Stomach (tissue), 4 donors: Measurements from ENCODE around the gene SDSL.

Experiments
- POLR2A ChIP-seq, 4 donors: fragments of 450-650 bp; IDR thresholded peaks; one replicate each; pipeline ENCODE4 v1.6.1; 2016; ENCODE audit warnings: antibody characterized with exemption in 4 of 4, control low read depth in 2 of 4, mild to moderate bottlenecking in 1 of 4, moderate library complexity in 1 of 4
- POLR2AphosphoS5 ChIP-seq, 3 donors: sonication (generic); formaldehyde crosslinking; IDR thresholded peaks; one replicate each; pipeline ENCODE4 v1.6.1; 2016; ENCODE audit warnings: antibody characterized with exemption in 3 of 3
- TF ChIP-seq, protein P1 (sequence below), 7 experiments: fragments of 450-650 bp in 4 of 7; fragments of 200-600 bp in 3 of 7; sonication (generic) in 3 of 7; IDR thresholded peaks; one replicate each; pipeline ENCODE4 v1.5.1; 2016 to 2019; ENCODE audit warnings: antibody characterized with exemption in 7 of 7, control low read depth in 2 of 7, mild to moderate bottlenecking in 1 of 7

DNA sequence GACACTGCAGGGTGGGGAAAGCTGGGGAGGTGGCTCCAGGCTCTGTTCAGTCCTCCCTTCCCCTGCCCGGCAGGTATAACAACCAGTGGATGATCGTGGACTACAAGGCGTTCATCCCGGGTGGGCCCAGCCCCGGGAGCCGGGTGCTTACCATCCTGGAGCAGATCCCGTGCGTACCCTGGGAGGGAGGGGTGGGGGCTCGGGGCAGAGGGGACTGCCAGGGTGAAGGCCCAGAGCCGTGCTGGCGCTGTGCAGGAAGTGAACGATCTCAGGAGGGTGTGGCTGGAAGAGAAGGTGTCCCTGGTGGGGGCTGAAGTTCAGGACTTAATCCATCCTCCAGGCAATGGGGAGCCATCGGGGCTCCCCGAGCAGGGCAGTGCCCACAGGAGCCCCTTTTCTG, 37.4 kb upstream of the SDSL start:
- TF ChIP-seq, protein P1, sequence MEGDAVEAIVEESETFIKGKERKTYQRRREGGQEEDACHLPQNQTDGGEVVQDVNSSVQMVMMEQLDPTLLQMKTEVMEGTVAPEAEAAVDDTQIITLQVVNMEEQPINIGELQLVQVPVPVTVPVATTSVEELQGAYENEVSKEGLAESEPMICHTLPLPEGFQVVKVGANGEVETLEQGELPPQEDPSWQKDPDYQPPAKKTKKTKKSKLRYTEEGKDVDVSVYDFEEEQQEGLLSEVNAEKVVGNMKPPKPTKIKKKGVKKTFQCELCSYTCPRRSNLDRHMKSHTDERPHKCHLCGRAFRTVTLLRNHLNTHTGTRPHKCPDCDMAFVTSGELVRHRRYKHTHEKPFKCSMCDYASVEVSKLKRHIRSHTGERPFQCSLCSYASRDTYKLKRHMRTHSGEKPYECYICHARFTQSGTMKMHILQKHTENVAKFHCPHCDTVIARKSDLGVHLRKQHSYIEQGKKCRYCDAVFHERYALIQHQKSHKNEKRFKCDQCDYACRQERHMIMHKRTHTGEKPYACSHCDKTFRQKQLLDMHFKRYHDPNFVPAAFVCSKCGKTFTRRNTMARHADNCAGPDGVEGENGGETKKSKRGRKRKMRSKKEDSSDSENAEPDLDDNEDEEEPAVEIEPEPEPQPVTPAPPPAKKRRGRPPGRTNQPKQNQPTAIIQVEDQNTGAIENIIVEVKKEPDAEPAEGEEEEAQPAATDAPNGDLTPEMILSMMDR (IDR thresholded peaks at IDR 0.05), result no peak
- TF ChIP-seq POLR2A (IDR thresholded peaks at IDR 0.05) (no peak), POLR2AphosphoS5 (IDR thresholded peaks at IDR 0.05) (no peak)
